HepG2 (cell line): ENCODE results near the gene AP1G1. TPM values are rescaled to one million over a fixed set of nuclear protein-coding genes. Genes with fewer than 3 reads are reported as not detected.

Experiments used
- ADNP ChIP-seq: sonication (generic); formaldehyde crosslinking; IDR thresholded peaks from 2 replicates; pipeline ENCODE4 v1.4.0; 2020; ENCODE audit warnings: missing genetic modification reagents
- ASH2L ChIP-seq: fragments of 300-600, 200-600 bp; sonication (generic); IDR thresholded peaks from 2 replicates; pipeline ENCODE4 v1.7.0; 2017; ENCODE audit warnings: low read depth, mild to moderate bottlenecking, moderate library complexity, mixed read lengths, low read length; ENCODE audit not compliant: insufficient read length
- MBD4 ChIP-seq: IDR thresholded peaks from 2 replicates; pipeline ENCODE4 v1.6.1; 2012; ENCODE audit warnings: low read length, inconsistent platforms, borderline replicate concordance
- MXD4 ChIP-seq: IDR thresholded peaks from 2 replicates; pipeline ENCODE4 v1.6.1; 2016; ENCODE audit warnings: mild to moderate bottlenecking, missing biosample characterization, missing genetic modification reagents
- NFIC ChIP-seq: IDR thresholded peaks from 2 replicates; pipeline ENCODE4 v1.6.1; 2012; ENCODE audit warnings: mild to moderate bottlenecking, low read length, inconsistent platforms
- RFX3 ChIP-seq: IDR thresholded peaks from 2 replicates; pipeline ENCODE4 v1.6.1; 2016; ENCODE audit warnings: missing biosample characterization, missing genetic modification reagents
- SAP130 ChIP-seq: IDR thresholded peaks from 2 replicates; pipeline ENCODE4 v1.6.1; 2016; ENCODE audit warnings: low read depth
- STAT5B ChIP-seq: sonication (generic); formaldehyde crosslinking; IDR thresholded peaks from 2 replicates; pipeline ENCODE4 v1.4.0; 2020; ENCODE audit warnings: missing genetic modification reagents
- WIZ ChIP-seq: sonication (generic); formaldehyde crosslinking; IDR thresholded peaks from 2 replicates; pipeline ENCODE4 v1.5.1; 2020; ENCODE audit warnings: mild to moderate bottlenecking, missing genetic modification reagents
- ZNF160 ChIP-seq: sonication (generic); formaldehyde crosslinking; IDR thresholded peaks from 2 replicates; pipeline ENCODE4 v1.8.0; 2022; ENCODE audit warnings: mild to moderate bottlenecking, inconsistent platforms, missing genetic modification reagents
- ZNF20 ChIP-seq: sonication (generic); formaldehyde crosslinking; IDR thresholded peaks from 2 replicates; pipeline ENCODE4 v1.4.0; 2020; ENCODE audit warnings: mild to moderate bottlenecking, moderate library complexity, missing genetic modification reagents
- ZNF354B ChIP-seq: sonication (generic); formaldehyde crosslinking; IDR thresholded peaks from 2 replicates; pipeline ENCODE4 v1.8.0; 2022; ENCODE audit warnings: mild to moderate bottlenecking, missing genetic modification reagents
- ZNF557 ChIP-seq: sonication (generic); formaldehyde crosslinking; IDR thresholded peaks from 2 replicates; pipeline ENCODE4 v1.4.0; 2020; ENCODE audit warnings: missing genetic modification reagents
- polyA plus RNA-seq, 8 experiments: library from polyadenylated mRNA; depleted of rRNA in 3 of 8; stranded (reverse) in 7 of 8; unstranded in 1 of 8; fragments of >200 nt; fragmentation: Illumina TruSeq in 4 of 8; extraction: Trizol in 4 of 8; gene quantifications; 2 replicates each; pipeline versions ENCODE4 v1.2.1 to v1.2.3, GENCODE V29; 2011 to 2016; ENCODE audit warnings: low read depth in 4 of 8, missing spikeins in 1 of 8, mixed read lengths in 1 of 8; ENCODE audit not compliant: insufficient read depth in 1 of 8
- total RNA-seq, 5 experiments: library from RNA; depleted of rRNA; stranded (reverse); fragments of >200 nt; fragmentation: Illumina TruSeq; extraction: Trizol; gene quantifications; 2 replicates each; pipeline ENCODE4 v1.2.3, GENCODE V29; 2016; ENCODE audit warnings: low read depth in 1 of 5
- TF ChIP-seq, protein P1 (sequence below): sonication (generic); formaldehyde crosslinking; IDR thresholded peaks from 2 replicates; pipeline ENCODE4 v1.4.0; 2020; ENCODE audit warnings: mild to moderate bottlenecking, missing genetic modification reagents
- TF ChIP-seq, protein P2 (sequence below): IDR thresholded peaks from 2 replicates; pipeline ENCODE4 v1.4.0; 2020; ENCODE audit warnings: mild to moderate bottlenecking, missing genetic modification reagents
- TF ChIP-seq, protein P3 (sequence below): sonication (generic); formaldehyde crosslinking; IDR thresholded peaks from 2 replicates; pipeline ENCODE4 v1.4.0; 2020; ENCODE audit warnings: mild to moderate bottlenecking, missing genetic modification reagents
- TF ChIP-seq, protein P4 (sequence below): sonication (generic); formaldehyde crosslinking; IDR thresholded peaks from 2 replicates; pipeline ENCODE4 v1.4.0; 2020; ENCODE audit warnings: missing genetic modification reagents

The AP1G1 gene
- total and polyA plus RNA-seq, 2 of the 13 experiments (the other 11 are each of a cell fraction or from before 2014, with no cell fraction given): 62.2 to 66.2 TPM

- TF ChIP-seq, protein P1, sequence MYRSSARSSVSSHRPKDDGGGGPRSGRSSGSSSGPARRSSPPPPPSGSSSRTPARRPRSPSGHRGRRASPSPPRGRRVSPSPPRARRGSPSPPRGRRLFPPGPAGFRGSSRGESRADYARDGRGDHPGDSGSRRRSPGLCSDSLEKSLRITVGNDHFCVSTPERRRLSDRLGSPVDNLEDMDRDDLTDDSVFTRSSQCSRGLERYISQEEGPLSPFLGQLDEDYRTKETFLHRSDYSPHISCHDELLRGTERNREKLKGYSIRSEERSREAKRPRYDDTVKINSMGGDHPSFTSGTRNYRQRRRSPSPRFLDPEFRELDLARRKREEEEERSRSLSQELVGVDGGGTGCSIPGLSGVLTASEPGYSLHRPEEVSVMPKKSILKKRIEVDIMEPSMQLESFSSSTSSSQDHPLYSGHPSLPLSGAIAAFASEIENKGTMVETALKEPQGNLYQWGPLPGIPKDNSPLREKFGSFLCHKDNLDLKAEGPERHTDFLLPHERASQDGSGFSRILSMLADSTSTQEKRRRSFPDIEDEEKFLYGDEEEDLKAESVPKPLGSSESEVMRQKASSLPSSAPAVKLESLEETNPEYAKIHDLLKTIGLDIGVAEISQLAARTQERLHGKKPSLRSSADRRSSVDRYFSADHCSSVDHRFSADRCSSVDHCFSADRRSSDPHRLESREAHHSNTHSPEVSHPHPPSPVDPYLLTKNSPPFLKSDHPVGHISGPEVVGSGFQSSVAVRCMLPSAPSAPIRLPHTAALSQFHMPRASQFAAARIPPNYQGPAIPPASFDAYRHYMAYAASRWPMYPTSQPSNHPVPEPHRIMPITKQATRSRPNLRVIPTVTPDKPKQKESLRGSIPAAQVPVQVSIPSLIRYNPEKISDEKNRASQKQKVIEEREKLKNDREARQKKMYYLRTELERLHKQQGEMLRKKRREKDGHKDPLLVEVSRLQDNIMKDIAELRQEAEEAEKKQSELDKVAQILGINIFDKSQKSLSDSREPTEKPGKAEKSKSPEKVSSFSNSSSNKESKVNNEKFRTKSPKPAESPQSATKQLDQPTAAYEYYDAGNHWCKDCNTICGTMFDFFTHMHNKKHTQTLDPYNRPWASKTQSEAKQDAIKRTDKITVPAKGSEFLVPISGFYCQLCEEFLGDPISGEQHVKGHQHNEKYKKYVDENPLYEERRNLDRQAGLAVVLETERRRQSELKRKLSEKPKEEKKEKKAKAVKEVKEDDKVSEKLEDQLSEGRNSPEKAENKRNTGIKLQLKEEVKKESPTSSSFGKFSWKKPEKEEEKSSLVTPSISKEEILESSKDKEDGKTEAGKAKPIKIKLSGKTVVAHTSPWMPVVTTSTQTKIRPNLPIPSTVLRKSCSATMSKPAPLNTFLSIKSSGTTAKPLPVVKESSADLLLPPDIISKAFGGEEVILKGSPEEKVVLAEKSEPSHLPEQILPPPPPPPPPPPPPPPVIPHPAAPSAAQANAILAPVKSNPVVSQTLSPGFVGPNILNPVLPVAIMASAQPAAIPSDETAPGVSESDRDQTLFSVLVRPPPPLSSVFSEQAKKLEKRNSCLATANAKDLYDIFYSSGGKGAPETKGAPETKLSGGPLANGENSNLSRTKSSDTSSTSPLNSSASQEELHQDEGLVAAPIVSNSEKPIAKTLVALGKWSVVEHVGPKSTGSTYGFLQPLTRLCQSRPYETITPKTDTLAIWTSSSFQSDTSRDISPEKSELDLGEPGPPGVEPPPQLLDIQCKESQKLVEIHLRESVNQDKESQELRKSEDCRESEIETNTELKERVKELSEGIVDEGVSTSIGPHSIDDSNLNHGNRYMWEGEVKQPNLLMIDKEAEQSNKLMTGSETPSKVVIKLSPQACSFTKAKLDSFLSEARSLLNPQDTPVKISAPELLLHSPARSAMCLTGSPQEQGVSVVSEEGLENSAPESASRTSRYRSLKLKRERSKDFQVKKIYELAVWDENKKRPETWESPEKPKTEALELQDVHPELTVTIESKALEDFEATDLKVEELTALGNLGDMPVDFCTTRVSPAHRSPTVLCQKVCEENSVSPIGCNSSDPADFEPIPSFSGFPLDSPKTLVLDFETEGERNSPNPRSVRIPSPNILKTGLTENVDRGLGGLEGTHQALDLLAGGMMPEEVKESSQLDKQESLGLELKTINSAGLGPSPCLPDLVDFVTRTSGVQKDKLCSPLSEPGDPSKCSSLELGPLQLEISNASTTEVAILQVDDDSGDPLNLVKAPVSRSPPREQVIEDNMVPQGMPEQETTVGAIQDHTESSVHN (CRISPR knock-in tag): no peak
- TF ChIP-seq, protein P2, sequence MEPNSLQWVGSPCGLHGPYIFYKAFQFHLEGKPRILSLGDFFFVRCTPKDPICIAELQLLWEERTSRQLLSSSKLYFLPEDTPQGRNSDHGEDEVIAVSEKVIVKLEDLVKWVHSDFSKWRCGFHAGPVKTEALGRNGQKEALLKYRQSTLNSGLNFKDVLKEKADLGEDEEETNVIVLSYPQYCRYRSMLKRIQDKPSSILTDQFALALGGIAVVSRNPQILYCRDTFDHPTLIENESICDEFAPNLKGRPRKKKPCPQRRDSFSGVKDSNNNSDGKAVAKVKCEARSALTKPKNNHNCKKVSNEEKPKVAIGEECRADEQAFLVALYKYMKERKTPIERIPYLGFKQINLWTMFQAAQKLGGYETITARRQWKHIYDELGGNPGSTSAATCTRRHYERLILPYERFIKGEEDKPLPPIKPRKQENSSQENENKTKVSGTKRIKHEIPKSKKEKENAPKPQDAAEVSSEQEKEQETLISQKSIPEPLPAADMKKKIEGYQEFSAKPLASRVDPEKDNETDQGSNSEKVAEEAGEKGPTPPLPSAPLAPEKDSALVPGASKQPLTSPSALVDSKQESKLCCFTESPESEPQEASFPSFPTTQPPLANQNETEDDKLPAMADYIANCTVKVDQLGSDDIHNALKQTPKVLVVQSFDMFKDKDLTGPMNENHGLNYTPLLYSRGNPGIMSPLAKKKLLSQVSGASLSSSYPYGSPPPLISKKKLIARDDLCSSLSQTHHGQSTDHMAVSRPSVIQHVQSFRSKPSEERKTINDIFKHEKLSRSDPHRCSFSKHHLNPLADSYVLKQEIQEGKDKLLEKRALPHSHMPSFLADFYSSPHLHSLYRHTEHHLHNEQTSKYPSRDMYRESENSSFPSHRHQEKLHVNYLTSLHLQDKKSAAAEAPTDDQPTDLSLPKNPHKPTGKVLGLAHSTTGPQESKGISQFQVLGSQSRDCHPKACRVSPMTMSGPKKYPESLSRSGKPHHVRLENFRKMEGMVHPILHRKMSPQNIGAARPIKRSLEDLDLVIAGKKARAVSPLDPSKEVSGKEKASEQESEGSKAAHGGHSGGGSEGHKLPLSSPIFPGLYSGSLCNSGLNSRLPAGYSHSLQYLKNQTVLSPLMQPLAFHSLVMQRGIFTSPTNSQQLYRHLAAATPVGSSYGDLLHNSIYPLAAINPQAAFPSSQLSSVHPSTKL (CRISPR knock-in tag): peak; percentile 30; the same call in 1 of the 2 replicates
- TF ChIP-seq, protein P3, sequence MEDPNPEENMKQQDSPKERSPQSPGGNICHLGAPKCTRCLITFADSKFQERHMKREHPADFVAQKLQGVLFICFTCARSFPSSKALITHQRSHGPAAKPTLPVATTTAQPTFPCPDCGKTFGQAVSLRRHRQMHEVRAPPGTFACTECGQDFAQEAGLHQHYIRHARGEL (CRISPR knock-in tag): no peak
- no peak for TF ChIP-seq RFX3
- no peak for TF ChIP-seq MBD4
- TF ChIP-seq STAT5B (CRISPR knock-in tag): no peak
- TF ChIP-seq, protein P4, sequence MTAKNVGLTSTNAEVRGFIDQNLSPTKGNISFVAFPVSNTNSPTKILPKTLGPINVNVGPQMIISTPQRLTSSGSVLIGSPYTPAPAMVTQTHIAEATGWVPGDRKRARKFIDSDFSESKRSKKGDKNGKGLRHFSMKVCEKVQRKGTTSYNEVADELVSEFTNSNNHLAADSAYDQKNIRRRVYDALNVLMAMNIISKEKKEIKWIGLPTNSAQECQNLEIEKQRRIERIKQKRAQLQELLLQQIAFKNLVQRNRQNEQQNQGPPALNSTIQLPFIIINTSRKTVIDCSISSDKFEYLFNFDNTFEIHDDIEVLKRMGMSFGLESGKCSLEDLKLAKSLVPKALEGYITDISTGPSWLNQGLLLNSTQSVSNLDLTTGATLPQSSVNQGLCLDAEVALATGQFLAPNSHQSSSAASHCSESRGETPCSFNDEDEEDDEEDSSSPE: no peak
- TF ChIP-seq ZNF160 (CRISPR knock-in tag): no peak
- no peak for TF ChIP-seq NFIC
- no peak for TF ChIP-seq ZNF354B (CRISPR knock-in tag)
- no peak for TF ChIP-seq WIZ
- TF ChIP-seq ZNF557 (CRISPR knock-in tag): no peak
- TF ChIP-seq SAP130 (CRISPR knock-in tag): peak; percentile 87
- peak; percentile 69; the same call in 1 of the 2 replicates for TF ChIP-seq MXD4 (CRISPR knock-in tag)
- peak; percentile 74 for TF ChIP-seq ASH2L
- no peak for TF ChIP-seq ZNF20 (CRISPR knock-in tag)
- TF ChIP-seq ADNP: no peak
These were observed 84.9 kb downstream of the AP1G1 start (continued) for GRCh38 chr16:71723537-71724319.
